GM18519 (cell line): ENCODE results near the gene WFDC6.

ENCODE experiments used
- ATAC-seq: cut with Tn5 transposase; IDR thresholded peaks from one replicate; pipeline ENCODE4 v1.9.1; 2021; ENCODE audit warnings: mild to moderate bottlenecking, moderate library complexity; ENCODE audit not compliant: unreplicated experiment, low FRiP score

Gene WFDC6

GRCh38 chr20:45518282-45518681, 21.0 kb downstream of the WFDC6 start:
- no peak for ATAC-seq

DNA sequence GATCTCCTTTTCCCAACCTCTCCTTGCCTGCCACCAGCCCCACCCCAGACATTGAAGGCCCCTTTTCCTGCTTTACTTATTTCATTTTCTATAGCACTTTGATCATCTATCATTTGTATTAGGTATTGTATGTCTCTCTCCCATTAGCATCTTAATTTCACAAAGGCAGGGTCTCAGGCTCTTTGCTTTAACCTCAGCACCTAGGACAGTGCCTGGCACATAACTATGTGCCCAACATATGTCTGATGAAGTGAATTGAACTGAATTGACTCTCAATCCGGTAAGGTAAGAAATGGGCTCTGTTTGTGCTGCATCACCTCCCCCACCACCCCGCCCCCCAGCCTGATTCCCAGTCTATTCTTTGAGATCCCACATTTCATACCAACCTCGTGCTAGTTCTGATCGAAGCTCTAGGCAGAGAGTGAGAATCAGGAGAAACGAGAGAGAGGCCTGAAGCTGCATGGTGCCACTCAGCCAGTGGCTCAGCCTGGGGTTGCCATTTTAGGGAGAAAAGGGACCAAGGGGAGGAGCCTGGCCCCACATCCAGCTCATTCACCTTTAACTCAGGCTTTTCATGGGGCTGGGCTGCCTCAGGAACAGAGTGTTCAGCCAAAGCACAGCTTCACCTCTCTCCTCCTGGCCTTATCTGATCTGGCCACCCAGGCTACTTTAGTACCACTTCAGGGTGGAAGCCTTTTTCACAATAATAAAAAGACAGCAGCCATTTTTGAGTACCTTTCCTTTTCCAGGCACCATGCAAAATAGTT, 24.0 kb downstream of the WFDC6 start, which contains the start of gene SPINT3:
TSS of gene SPINT3 (minus strand) at position 476 of the 767 bp plus-strand sequence. CDS start at position 462, 14 bp downstream.
- no peak for ATAC-seq

- ATAC-seq, result no peak
Measured at GRCh38 chr20:45510242-45510862, 28.9 kb downstream of the WFDC6 start.

- ATAC-seq, result no peak
Measured at GRCh38 chr20:45509091-45509490, 30.2 kb downstream of the WFDC6 start.

DNA sequence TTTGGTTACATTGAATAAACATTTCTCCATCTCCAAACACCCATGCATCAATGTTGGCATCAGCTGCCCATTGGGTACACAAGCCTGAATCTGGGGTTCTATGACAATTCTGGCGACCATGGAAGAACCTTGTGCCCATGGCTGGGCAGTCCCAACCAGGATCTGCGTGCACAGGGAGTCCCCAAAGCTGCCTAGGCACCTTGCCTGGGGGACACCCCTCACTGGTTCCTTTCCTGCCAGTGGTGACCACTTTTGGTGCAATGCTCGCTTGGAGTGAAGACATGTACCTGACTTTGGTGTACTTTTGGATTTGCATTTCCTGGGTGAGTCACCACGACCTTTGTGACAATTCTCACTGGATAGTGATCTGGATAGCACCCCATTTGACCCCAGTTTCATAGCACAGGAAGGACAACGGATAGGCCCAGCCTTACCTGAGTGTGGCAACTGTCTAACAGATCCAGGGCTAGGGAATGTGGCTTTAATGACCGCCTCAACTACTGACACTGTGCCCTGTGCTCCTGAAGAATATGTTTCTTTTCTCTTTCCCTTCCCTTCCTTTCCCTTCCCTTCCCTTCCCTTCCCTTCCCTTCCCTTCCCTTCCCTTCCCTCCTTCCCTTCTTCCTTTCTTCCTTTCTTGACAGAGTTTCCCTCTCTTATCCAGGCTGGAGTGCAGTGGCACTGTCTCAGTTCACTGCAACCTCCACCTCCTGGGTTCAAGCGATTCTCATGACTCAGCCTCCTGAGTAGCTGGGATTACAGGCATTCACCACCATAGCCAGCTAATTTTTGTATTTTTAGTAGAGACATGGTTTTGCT, 31.0 kb downstream of the WFDC6 start:
- ATAC-seq, result no peak

DNA sequence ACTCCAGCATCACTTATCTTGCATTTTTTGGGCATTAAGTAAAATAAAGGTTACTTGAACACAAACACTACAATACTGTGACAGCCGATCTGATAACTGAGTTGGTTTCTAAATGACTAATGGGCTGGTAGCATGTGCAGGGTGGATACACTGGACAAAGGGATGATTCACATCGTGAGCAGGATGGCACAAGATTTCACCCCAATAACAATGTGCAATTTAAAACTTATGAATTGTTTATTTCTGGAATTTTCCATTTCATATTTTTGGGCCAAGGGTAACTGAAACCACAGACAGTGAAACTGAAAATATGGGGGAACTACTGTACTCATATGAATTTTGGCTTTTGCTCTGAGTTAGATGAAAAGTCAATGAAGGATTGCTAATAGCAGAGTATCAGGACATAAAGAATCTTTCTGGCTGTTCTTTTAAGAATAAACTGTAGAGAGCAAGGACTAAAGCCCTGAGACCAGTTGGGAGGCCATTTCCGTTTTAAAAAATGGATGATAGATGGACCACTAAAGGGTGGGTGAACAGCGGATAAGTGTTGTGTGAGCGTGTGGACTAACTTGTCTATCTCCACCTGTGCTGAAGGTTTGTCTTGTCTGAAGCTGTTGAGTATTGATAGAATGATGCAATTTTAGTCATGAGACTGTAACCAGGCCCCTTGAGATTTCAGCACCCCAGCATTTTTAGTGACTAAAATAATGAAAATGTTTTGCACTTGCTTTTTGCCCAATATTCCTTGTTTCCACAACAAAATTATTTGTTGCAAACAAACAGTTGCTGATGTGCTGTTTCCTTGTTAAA, 32.1 kb downstream of the WFDC6 start:
- ATAC-seq, result no peak

GRCh38 chr20:45506398-45506797, 32.9 kb downstream of the WFDC6 start:
- no peak for ATAC-seq

DNA sequence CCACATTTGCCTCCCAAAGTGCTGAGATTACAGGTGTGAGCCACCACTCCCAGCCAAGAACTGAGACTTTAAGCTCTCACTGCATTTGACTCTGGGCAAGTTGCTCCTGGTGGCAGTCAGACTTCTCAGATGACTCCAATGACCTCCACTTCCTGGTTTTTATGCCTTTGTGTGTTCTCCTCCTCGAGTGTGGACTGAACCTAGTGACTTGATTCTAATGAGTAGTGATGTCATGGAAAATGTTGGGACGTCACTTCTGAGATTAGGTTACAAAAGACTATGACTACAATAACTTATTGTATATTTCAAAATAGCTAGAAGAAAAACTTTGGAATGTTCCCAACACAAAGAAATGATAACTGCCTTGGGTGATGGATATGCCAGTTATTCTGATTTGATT, 35.9 kb downstream of the WFDC6 start:
- ATAC-seq, result no peak

GRCh38 chr20:45502561-45502960, 36.7 kb downstream of the WFDC6 start:
- no peak for ATAC-seq

GRCh38 chr20:45501600-45501999, 37.7 kb downstream of the WFDC6 start:
- ATAC-seq, result no peak

DNA sequence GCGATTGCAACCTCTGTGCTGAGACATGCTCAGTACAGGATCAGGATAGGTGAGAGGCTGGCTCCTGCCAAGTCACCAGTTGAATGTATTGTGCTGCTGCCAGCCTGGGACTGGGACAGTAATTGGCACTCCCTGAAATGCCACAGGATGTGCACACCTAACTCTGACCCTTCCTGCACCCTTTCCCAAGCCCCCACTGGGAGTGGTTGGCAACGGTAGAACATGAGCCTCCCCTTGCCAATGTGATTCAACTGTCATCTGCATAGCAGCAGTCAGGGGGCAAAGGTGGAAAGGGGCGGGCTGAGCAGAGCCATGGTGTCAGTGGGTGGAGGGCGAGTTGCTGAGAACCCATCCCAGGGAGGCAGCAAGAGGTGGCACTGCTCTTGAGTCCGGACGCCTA, 39.3 kb downstream of the WFDC6 start:
- no peak for ATAC-seq

GRCh38 chr20:45497971-45498494, 41.2 kb downstream of the WFDC6 start:
- no peak for ATAC-seq

DNA sequence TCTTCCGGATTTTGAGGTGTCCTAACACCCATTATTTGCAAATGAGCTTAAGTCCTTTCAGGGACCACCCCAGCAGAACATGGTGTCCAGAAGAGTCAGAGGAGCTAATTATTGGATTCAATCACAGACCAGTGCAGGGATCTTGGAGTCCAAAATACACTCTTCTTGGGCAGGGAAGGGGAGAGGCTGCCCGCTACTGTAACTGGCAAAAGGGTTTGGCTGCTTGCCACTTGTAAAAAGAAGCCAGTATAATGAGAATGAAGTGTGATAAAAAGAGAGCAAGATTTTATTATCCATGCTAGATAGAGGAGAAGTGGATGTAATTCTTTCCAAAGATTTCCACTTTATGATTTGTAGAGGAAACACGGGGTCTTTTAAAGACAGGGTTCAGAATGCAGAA, 43.1 kb downstream of the WFDC6 start:
- ATAC-seq, result no peak

GRCh38 chr20:45495501-45495941, 43.8 kb downstream of the WFDC6 start:
- ATAC-seq, result no peak

GRCh38 chr20:45489083-45489531, 50.2 kb downstream of the WFDC6 start:
- no peak for ATAC-seq

GRCh38 chr20:45487231-45487635, 52.0 kb downstream of the WFDC6 start:
- no peak for ATAC-seq

GRCh38 chr20:45485388-45485787, 53.9 kb downstream of the WFDC6 start:
- no peak for ATAC-seq

DNA sequence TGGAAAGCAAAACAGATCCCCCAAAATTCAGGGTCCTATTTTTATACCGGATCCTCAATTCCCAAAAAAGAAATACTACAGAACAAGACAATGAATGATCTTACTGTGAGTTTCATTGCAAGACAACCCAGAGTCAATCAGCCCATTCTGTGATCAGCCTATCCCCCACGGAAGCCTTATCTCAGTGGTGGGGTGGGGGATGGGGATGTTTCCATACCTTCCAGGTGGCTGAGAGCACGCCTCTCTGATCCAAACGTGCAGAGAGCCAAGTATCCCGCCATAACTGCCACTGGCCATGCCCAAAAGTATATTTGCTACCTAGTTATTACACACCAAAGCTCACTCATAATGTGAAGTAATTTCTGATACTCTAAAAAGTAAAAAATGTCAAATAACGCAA, 54.6 kb downstream of the WFDC6 start:
- no peak for ATAC-seq
